ENCODE results near the gene PCDH1.

GRCh38 chr5:141916522-141916921 lies 38.3 kb upstream of the PCDH1 start:
- TF ChIP-seq POLR2A (IDR thresholded peaks at IDR 0.05) = no peak
- TF ChIP-seq, protein P1, sequence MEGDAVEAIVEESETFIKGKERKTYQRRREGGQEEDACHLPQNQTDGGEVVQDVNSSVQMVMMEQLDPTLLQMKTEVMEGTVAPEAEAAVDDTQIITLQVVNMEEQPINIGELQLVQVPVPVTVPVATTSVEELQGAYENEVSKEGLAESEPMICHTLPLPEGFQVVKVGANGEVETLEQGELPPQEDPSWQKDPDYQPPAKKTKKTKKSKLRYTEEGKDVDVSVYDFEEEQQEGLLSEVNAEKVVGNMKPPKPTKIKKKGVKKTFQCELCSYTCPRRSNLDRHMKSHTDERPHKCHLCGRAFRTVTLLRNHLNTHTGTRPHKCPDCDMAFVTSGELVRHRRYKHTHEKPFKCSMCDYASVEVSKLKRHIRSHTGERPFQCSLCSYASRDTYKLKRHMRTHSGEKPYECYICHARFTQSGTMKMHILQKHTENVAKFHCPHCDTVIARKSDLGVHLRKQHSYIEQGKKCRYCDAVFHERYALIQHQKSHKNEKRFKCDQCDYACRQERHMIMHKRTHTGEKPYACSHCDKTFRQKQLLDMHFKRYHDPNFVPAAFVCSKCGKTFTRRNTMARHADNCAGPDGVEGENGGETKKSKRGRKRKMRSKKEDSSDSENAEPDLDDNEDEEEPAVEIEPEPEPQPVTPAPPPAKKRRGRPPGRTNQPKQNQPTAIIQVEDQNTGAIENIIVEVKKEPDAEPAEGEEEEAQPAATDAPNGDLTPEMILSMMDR (IDR thresholded peaks at IDR 0.05) = no peak

Measured in testis (tissue), 2 donors.